ENCODE data around the gene IGFBP5.

IGFBP5 gene

DNA sequence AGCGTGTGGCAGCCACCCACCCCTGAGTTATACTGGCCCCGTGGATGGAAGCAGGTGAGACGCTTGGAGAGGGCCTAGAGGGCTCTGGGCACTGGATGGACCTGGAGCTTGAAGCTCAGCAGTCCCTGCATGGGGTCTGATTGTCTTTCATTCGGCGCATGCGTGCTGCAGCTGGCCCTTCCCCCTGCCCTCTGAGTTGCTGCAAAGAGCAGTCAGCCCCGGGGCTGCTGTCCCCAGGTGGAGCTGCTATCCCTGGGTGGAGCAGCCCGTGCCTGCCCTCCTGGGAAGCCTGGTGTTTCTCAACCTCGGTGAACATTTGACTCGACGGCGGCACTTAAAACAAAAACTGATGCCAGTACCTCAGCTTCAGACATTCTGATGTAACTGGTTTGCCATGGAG lies 29.6 kb downstream of the IGFBP5 start:
- no peak for DNase-seq (ENCODE audit: low read depth in 2 of 2)

DNA sequence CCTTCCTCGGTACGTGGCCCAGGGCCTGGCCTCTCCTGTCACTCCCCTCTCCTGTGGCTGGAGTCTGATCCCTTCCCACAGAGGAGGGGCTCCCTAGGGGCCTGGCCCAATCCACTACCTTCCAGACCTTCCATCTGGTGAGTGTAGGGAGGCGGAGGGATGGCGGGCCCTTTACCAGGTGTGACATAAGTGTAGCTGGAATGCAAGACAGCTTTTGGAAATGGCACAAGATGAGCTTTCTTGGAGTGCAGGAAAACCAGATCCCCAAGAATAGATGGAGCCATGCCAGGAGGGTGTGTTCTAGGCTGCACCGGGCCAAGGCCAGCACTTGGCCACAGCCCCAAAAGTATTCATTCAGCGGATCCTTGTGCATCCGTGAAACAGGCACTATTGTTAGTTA lies 30.1 kb downstream of the IGFBP5 start:
- DNase-seq (ENCODE audit: low read depth in 2 of 2), result no peak

DNA sequence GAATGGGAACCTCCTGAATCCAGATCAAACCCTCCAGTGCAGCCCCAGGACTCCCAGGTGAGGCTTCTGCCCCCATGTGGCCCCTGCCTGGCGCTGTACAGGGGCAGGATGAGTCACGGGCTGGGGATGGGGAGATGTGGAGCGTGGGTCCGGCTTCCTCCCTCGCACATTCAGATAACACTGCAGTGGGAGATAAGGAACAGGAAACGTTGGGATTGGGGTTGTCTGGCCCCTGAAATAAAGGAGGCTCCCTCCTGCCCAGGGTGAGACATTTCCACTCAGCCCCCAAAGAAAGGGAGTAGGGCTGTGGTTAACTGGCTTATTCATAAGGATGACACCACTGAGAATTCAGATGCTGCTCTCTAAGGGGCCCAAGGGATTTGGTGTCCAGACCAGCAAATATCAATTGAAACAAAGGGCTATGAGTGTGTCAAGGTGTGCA lies 30.7 kb downstream of the IGFBP5 start:
- no peak for DNase-seq (ENCODE audit: low read depth in 2 of 2)

DNA sequence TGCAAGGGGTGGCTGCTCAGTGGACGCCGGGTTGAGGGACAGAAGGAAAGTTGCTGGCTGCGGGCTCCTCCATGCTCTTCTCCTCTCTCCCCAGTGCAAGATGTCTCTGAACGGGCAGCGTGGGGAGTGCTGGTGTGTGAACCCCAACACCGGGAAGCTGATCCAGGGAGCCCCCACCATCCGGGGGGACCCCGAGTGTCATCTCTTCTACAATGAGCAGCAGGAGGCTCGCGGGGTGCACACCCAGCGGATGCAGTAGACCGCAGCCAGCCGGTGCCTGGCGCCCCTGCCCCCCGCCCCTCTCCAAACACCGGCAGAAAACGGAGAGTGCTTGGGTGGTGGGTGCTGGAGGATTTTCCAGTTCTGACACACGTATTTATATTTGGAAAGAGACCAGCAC lies 31.5 kb downstream of the IGFBP5 start:
- no peak for DNase-seq (ENCODE audit: low read depth in 2 of 2)

DNA sequence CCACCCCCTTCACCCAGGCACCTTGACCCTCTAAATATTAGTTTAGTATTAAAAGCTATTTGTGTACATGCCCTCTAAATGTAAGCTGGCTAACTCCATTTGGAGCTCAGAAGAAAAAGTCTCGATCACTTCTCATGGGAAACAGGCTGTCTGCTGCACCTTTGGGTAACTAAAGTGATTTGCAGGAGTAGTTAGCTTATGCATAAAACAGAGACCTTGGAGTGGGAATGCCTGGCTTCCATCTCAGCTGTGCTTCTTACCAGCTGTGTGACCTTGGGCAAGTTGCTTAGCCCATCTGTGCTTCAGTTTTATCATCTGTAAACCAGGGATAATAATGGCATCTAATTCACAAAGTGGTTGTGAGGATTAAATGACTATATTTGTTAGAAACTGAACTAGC lies 32.2 kb downstream of the IGFBP5 start:
- no peak for DNase-seq (ENCODE audit: low read depth in 2 of 2)

DNA sequence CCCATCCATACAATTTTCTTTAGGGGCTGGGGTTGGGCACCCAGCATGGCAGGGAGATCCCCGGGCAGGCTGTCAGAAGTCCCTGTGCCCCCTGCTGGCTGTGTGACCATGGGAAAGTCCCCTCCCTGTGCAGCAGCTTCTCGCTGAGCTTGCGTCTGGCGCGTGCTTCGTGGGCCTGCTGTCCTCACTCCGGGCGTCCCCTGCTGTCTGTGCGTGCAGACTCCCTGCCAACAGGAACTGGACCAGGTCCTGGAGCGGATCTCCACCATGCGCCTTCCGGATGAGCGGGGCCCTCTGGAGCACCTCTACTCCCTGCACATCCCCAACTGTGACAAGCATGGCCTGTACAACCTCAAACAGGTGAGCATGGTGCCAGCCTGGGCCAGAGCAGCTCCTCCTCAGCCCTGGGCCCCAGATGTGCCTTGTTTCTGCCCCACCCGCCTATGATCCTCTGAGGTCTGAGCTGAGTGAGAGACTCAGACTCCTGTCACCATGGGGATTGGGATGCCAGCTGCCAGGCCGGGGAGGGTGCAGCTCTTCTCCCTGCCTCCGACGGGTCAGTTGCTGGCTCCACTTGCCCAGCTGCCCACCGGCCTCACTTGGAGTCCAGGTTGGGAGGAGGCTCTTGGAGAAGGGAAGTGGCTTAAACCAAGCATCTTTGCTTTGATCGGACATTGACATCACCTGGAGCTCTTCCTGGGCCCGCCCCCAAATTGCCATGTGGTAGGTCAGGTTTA lies 33.5 kb downstream of the IGFBP5 start:
- DNase-seq (ENCODE audit: low read depth in 2 of 2), result no peak

DNA sequence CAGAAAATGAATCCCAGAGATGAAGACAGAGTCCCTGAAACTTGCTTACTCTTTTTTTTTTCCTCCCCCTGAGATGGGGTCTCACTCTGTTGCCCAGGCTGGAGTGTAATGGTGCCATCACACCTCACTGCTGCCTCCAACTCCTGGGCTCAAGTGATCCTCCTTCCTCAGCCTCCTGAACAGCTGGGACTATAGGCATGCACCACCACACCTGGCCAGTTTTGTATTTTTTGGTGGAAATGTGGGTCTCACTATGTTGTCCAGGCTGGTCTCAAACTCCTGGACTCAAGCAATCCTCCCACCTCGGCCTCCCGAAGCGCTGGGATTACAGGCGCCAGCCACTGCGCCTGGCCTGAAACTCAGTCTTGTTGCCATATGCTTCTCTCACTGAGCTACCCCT lies 34.3 kb downstream of the IGFBP5 start:
- no peak for DNase-seq (ENCODE audit: low read depth in 2 of 2)

DNA sequence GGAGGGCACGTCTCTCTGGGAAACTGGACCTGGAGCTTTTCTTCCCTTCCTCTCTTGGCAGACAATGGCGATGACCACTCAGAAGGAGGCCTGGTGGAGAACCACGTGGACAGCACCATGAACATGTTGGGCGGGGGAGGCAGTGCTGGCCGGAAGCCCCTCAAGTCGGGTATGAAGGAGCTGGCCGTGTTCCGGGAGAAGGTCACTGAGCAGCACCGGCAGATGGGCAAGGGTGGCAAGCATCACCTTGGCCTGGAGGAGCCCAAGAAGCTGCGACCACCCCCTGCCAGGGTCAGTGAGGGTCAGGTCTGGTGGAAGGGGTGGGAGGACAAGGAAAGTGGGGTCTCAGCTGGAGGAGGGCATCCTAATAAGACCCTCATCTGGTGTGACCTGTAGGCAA lies 34.9 kb downstream of the IGFBP5 start:
- DNase-seq (ENCODE audit: low read depth in 2 of 2), result no peak

DNA sequence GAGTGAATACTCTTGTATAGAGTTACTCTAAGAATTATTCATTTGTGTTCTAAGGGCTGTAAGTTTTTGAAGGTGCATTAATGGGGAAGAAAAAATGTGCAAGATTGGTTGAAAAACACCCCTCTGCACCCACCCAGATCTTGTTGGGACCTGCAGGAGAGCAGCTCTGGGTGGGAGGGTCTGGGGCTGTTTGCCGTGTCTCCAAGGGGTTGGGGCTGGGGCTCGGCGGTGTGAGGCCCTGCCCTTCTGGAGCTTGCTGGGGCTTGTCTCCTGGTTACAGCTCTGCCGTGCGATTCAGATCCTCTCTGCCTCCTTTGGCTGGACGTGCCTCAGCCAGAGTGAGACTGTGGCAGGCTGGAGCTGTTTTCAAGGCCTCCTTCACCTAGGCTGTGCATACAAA lies 36.1 kb downstream of the IGFBP5 start:
- no peak for DNase-seq (ENCODE audit: low read depth in 2 of 2)

DNA sequence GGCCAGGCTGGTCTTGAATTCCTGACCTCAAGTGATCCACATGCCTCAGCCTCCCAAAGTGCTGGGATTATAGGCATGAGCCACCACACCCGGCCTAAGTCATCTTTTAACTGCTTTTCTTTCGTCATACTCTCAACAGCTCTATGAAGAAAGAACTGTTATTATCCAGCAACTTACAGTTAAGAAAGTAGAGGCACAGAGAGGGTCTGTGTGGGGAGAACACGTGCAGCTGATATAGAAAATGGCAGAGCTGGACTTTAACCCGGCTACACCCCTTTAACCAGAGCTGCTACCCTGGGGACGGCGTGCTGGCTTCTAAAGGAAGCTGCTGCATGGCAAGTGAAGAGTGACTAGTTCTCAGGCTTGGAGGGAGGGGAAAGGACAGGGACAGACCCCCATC lies 36.6 kb downstream of the IGFBP5 start:
- no peak for DNase-seq (ENCODE audit: low read depth in 2 of 2)

DNA sequence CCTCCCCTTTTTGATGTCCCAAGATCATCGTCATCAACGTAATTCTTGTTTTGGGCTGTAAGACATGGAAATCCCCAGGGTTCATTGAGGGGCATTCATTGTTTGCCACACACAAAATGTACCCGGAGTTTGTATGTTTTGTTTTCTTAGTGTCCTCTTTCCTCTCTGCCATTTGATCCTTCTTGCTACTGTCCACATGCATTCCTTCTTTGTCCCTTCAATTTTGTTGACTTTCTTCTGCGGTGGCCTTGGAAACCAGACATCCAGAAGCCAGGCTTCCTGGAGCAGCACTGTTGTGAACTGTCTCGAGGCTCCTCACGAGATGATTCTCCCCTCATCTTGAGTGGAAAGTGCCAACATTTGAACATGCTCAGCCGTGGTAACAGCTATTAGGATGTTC lies 37.4 kb downstream of the IGFBP5 start:
- no peak for DNase-seq (ENCODE audit: low read depth in 2 of 2)

DNA sequence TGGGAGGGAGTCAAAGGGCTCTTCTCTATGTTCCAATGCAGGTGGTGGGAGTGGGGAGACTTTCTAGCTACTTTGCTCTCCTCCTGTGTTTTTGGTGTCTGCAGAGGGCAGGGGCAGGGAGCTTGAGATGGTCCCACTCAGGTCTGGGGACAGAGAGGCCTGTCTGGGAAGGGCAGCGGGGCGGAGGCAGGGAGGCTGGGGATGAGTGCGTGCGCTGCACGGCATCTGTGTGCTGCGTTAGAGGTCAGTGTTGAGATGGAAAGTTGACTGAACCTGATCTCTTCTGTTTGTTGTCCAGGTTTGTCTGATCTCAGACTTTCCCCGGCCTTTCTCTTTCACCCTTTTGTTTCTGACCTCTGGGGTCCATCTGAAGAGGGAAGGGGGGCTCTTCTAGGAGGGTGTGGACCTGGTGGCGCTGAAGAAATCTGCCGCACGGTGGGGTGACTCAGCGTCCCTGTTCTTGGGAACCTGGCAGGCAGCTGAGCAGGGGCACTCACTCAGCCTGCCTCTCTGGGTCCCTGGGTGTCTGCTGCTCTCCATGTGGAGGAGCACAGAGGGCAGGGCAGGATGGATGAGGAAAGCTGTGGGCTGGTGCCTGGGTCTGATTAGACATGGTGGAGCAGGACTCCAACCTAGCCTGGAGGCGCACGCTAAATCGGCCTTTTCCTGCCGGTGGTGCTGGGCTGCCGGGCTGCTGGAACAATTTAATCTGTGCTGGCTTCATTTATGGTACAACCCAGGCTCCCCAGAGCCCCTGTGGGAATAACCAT lies 38.1 kb downstream of the IGFBP5 start:
- DNase-seq (ENCODE audit: low read depth in 2 of 2), result no peak

DNA sequence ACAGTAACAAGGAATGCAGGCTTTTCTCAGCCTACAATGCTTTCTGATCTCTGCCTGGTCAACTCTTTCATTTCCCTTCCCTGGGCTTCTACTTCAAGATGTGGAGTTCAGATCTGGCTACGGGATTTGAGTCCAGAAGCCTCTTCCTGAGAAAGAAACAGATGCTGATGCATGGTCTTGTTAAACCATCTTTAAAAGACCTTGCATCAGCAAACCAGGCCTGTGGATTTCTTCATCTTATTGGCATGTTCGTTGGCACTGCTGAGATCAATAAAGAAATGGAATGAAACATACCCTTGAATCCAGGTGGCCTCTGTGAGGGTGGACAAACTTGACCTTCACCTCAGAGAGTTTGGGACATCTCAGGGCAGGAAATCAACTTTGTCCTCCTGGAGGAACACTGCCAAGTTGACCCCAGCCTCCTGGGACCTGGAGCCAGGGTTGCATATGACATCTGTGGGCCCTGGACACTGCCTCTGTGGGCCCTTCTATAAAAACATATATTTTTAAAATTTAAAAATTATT lies 40.8 kb downstream of the IGFBP5 start:
- DNase-seq (ENCODE audit: low read depth in 2 of 2), result no peak

DNA sequence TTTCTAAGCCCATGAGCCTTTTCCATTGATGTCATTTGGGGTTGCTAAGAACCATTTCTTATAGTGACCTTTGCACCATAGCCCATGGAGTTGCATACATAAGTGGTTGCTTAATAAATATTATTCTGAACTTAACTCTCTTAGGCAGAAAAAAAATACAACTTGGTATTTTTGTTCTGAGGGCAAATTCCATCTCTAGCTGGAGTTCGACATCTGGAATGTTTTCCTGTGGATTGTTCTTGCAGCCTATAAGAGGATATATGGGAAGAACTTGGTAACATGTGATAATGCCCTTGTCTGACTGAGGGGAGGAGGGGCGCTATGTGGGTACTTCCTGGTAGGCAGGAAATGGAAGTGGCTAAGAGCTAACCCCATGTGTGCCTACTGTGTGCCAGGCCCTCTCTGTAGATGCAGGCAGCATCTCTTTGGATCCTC lies 41.4 kb downstream of the IGFBP5 start:
- no peak for DNase-seq (ENCODE audit: low read depth in 2 of 2)

DNA sequence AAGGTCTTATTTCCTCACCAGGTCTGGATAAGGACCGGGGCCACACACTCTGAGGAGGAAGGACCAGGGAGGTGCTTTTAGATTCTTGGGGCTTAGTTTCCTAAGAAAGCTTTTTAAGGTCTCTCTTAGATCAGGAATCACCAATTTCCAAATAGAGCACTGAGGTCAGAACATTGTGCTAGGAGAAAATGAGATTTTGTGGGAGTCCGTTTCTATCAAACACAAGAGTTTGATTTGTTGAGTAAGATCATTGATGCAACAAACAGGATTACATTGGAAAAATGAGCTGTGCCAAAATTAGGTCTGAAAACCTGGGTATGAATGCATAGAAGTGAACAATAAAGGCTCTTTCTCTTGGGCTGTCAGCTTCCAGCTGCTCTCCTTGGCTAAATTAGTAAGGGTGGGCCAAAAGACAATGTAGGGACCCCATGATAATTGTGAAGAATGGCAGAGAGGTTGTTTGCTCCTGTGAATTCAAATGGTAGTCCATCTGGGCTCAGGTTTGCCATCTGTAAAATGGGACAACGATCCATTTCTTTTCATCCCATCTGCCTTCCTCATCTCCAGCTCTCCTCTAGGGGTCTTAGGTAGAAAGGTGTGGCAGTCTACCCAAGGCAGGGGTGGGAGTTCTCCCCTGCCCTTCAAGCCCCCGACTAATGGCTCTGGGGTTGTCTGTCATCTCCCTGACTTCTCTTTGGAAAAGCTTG lies 42.1 kb downstream of the IGFBP5 start:
- no peak for DNase-seq (ENCODE audit: low read depth in 2 of 2)

DNA sequence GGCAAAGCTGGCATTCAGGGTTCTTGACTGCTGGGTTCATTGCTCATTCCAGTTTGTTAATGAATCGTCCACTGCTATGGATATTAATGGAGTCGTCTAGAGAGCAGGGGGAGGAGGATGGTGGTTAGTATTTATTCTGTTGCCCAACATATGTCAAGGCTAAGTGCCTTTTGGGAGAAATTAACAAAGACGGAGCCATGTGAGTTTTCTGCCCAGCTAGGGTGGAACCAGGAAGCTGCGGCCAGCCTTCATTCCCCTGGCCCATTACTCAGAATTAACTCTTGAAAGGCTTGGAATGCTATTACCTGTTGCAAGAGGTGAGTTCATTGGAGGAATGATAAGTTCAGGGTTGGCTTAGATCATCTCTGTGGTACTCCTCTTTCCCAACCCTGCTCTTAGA lies 42.8 kb downstream of the IGFBP5 start:
- no peak for DNase-seq (ENCODE audit: low read depth in 2 of 2)

DNA sequence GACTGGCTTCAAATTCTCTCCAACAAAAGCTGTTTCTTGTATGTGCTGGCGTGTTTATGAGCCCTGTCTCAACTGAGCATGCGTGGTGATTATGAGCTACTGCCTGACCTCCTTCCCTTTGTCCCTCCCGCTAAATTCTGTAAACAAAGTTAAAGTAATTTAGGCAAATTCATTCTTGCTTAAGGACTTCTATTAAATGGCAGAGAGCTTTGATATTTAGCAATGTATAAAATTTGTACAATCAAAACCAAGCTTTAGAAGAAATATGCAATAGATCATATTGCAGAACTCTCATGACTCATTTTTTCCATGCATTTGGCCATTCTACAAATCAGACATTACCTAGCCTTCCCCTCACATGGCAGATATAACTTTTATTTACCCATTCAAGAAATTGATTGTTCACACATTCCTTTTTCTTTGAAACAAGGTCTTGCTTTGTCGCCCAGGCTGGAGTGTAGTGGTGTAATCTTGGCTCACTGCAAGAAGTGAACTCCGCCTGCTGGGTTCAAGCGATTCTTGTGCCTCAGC lies 43.9 kb downstream of the IGFBP5 start:
- no peak for DNase-seq (ENCODE audit: low read depth in 2 of 2)

DNA sequence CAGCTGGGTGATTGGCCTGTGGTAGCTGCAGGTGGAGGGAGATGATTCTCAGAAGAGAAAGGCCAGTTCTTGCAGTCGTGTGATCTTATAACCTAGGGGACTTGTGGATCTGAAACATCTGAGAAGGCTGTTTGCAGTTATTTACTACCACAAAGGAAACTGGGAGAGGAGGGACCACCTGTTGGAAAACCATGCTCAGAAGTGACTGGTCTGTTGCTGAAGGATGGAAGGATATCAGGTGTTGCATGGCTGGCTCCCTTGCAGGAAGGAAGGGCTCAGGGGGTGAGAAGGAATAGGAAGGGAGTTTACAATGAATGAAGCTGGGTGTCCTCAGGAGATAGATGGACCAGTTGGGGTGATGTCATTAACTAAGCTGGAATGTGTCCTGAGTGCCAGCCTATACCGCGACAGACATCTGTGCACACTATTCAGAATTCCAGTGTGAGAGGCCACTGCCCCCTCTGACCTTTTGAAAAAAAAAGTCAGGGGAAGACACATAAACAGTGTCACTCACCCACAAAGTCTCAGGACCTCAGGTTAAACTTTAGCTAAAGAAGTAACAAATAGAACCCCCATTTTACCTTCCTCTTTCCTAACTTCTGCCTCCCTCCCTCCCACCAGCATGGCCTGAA lies 44.6 kb downstream of the IGFBP5 start:
- DNase-seq (ENCODE audit: low read depth in 2 of 2), result no peak

DNA sequence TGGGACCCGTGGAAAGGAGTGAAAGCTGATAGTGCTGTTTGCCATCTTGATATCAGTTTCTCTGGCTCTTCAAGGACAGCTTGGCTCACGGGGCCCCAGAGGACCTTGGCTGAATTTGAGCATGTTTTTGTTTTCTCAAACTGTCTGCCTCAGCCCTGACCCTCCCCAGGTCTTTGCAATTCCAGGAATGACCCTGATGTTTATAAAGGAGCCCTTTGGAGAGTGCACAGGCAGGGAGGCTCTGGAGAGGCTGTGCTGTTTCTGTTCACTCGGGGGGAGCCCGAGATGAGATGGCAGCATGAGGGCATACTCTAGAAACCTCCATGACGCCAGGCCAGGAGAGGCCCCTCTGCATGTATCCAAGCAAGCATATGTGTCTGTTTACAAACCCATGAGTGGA lies 45.8 kb downstream of the IGFBP5 start:
- no peak for DNase-seq (ENCODE audit: low read depth in 2 of 2)

DNA sequence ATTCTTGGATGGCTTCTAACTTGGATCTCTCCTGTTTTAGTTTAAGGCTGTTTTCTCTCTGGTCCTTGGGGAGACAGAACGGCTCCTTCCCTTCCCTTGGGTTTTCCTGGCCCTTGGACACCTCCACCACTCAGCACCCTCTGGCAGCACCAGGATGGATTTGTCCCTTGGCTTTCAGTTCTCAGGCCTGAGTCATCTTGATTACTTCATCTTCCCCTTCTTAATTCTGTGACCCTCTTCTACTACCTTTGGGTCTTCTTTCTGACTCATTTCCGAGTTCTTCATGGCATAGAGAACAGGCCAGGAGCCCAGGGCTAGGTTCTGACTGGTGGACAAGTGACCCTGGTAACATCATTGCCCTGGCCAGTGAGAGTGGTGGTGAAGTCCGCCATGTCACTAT lies 47.2 kb downstream of the IGFBP5 start:
- DNase-seq (ENCODE audit: low read depth in 2 of 2), result no peak

DNA sequence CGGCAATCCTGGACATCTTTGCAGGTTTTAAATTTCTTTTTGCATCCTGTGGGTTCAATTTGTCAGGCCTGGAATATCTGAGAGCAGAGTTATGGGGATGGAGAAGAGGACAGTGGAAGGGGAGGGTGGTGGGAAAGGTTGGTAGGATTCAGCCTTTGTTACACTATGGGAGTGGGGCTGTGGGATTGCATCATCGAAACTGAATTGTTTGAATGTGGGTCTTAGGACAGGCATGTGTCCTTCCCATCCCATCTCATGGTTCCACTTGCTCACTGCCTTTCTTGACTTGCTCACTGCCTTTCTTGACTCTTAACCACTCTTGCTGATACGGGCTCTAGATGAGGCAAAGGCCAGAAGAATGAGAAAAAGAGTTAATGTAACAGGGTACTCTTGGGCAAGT lies 49.2 kb downstream of the IGFBP5 start:
- DNase-seq (ENCODE audit: low read depth in 2 of 2), result no peak

DNA sequence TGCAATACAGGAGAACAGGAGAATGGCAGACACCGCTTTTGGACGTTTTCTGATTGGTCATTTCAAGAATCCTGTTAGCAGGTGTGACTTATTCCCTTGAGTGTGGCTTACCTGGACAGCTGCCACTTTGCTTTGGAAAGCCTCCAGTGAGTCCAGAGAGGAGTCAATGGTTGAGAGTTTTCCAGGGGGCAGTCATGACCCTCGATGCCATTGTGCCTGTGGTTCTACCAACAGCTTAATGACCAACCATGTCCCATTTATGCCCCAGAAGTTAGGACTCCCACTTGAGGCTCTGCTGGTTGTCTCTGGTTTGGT lies 49.8 kb downstream of the IGFBP5 start:
- no peak for DNase-seq (ENCODE audit: low read depth in 2 of 2)

All from stimulated activated CD8-positive, alpha-beta memory T cell treated with anti-CD3 and anti-CD28 coated beads, Interleukin-2, amount 100 ng/mL, for 48 hours (primary cell).